ENCODE results near the gene LRFN2. TPM values are rescaled to one million over a fixed set of nuclear protein-coding genes. Genes with fewer than 3 reads are reported as not detected.

LRFN2 gene
- total RNA-seq, 2 experiments from 2014 or later: not detected

DNA sequence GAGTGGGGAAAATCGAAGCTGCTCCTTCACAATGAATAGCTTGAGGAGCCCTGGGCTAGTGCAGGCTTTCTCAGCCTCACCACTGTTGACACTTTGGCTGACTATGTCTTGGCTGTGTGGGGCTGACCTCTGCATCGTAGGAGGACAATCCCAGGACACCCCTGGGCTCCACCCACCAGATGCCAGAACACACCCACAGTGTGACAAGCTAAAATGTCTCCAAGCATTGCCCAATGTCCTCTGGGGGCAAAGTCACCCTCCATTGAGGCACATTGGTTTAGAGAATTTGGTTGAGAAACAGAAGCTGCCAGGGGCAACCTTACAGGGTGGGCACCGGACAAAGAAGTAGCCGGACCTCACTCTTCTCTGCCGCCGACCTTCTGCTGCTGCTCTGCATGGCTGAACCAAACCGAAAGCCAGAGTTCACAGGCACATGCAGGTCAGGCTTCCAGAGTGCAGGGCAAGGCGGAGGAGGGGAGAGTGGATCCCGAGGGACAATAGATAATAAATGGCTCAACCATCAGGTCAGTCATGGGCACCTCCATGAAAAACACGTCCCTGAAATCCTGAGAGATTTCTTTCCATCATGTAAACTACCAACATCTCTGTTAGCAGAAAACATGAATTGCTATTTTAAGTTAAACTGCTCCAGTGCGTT, 189.0 kb downstream of the LRFN2 start:
- H3K27ac Mint-ChIP-seq: no peak overlapping the region
- peaks cover under 1% of the 10 kb centered on the region for H3K4me1 Mint-ChIP-seq (ENCODE audit: low read depth)
- Histone ChIP-seq H3K9me3 (ENCODE audit: control insufficient read depth in 1 of 2, insufficient read depth in 1 of 2, low read length in 2 of 2) (peaks cover 0 to 16% of the 10 kb centered on the region in 2 experiments), H3K36me3 (ENCODE audit: insufficient read depth, low read length) (no peaks in the 10 kb centered on the region), H3K4me1 (ENCODE audit: insufficient read depth, low read length) (peaks cover 3% of the 10 kb centered on the region), H3K27ac (ENCODE audit: low read depth in 1 of 2, low read length in 2 of 2) (no peak overlapping the region), H3K27me3 (ENCODE audit: control insufficient read depth in 1 of 2, insufficient read depth in 2 of 2, low read length in 2 of 2) (no peaks in the 10 kb centered on the region), H3K4me3 (ENCODE audit: low read length) (no peak overlapping the region)
- ChIA-PET CTCF (no interaction called here), POLR2A (no interaction called here)
- no peak overlapping the region for H3K4me3 Mint-ChIP-seq
- H3K36me3 Mint-ChIP-seq (ENCODE audit: low read depth): no peaks in the 10 kb centered on the region
- ATAC-seq (ENCODE audit: poor library complexity) (no peak), DNase-seq (no peak)
- intact Hi-C loops (cut with DNase I, micrococcal nuclease): no loop called here
- H3K9me3 Mint-ChIP-seq: no peaks in the 10 kb centered on the region
- no peaks in the 10 kb centered on the region for H3K27me3 Mint-ChIP-seq
- TF ChIP-seq, protein P1, sequence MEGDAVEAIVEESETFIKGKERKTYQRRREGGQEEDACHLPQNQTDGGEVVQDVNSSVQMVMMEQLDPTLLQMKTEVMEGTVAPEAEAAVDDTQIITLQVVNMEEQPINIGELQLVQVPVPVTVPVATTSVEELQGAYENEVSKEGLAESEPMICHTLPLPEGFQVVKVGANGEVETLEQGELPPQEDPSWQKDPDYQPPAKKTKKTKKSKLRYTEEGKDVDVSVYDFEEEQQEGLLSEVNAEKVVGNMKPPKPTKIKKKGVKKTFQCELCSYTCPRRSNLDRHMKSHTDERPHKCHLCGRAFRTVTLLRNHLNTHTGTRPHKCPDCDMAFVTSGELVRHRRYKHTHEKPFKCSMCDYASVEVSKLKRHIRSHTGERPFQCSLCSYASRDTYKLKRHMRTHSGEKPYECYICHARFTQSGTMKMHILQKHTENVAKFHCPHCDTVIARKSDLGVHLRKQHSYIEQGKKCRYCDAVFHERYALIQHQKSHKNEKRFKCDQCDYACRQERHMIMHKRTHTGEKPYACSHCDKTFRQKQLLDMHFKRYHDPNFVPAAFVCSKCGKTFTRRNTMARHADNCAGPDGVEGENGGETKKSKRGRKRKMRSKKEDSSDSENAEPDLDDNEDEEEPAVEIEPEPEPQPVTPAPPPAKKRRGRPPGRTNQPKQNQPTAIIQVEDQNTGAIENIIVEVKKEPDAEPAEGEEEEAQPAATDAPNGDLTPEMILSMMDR (IDR thresholded peaks at IDR 0.05): no peak

DNA sequence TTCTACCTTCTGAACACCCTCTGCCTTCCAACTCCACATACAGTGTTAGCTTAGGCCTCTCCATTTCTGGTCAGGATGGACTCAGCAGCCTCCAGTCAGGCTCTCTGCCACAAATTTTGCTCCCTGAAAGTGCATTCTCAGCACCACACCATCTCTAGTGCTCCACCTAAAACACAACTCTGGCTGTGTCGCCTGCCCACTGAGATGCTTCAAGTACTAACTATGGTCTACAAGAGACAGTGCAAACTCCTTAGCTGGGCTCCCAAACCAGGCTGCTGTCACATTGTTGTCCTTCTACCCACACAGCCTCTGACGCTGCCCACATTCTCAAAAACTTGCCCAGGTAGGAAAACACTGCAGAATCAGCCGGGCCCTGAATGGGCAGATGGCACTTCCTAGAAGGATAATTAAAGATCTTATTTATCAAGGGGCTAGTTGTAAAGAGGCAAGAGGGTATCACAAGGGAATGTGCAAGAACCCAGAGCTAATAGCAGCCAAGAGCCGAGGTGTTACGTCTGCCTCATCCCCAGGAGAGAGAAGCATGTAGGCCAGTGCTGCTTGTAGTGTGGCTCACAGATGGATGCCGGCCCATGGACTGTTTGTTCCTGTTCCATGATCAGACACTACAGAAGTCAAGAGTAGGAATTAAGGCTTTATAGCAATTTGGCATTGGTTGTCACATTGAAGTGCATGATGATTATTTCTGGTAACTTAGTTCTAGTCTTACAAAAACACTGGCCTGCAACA, 189.7 kb downstream of the LRFN2 start:
- Mint-ChIP-seq H3K36me3 (ENCODE audit: low read depth) (no peaks in the 10 kb centered on the region), H3K4me1 (ENCODE audit: low read depth) (peaks cover 4% of the 10 kb centered on the region), H3K27me3 (no peaks in the 10 kb centered on the region), H3K4me3 (no peak overlapping the region), H3K27ac (no peak overlapping the region), H3K9me3 (no peaks in the 10 kb centered on the region)
- POLR2A ChIA-PET: no interaction called here
- DNase-seq: no peak
- Histone ChIP-seq H3K4me3 (ENCODE audit: low read length) (no peak overlapping the region), H3K27me3 (ENCODE audit: control insufficient read depth in 1 of 2, insufficient read depth in 2 of 2, low read length in 2 of 2) (no peaks in the 10 kb centered on the region), H3K9me3 (ENCODE audit: control insufficient read depth in 1 of 2, insufficient read depth in 1 of 2, low read length in 2 of 2) (peaks cover 0 to 19% of the 10 kb centered on the region in 2 experiments), H3K36me3 (ENCODE audit: insufficient read depth, low read length) (no peaks in the 10 kb centered on the region), H3K27ac (ENCODE audit: low read depth in 1 of 2, low read length in 2 of 2) (no peak overlapping the region), H3K4me1 (ENCODE audit: insufficient read depth, low read length) (peaks cover 5% of the 10 kb centered on the region)
- TF ChIP-seq, protein P1 (IDR thresholded peaks at IDR 0.05): no peak
- CTCF ChIA-PET: no interaction called here
- intact Hi-C loops (cut with DNase I, micrococcal nuclease): no loop called here
- ATAC-seq (ENCODE audit: poor library complexity): no peak

DNA sequence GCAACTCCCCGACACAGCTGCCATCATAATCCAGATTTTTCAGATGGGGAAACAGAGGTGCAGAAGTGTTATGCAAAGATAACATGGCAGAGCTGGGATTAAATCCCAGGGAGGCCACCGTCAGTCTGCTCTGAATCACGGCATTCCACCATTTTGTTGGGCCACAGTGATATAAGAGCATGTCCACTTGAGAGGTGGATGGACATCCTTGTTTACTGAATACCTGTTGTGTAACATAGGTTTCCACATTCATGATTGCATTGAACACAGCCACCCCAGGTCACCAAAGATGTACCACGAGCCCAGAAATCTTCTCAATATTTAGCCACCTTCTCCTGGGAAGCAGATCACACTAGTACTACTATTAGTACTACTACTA, 191.5 kb downstream of the LRFN2 start:
- Histone ChIP-seq H3K27me3 (ENCODE audit: control insufficient read depth in 1 of 2, insufficient read depth in 2 of 2, low read length in 2 of 2) (no peaks in the 10 kb centered on the region), H3K9me3 (ENCODE audit: control insufficient read depth in 1 of 2, insufficient read depth in 1 of 2, low read length in 2 of 2) (peaks cover 0 to 16% of the 10 kb centered on the region in 2 experiments), H3K4me1 (ENCODE audit: insufficient read depth, low read length) (peaks cover 22% of the 10 kb centered on the region), H3K36me3 (ENCODE audit: insufficient read depth, low read length) (no peaks in the 10 kb centered on the region), H3K4me3 (ENCODE audit: low read length) (no peak overlapping the region), H3K27ac (ENCODE audit: low read depth in 1 of 2, low read length in 2 of 2) (no peak overlapping the region)
- Mint-ChIP-seq H3K4me3 (no peak overlapping the region), H3K9me3 (no peaks in the 10 kb centered on the region), H3K27me3 (no peaks in the 10 kb centered on the region), H3K27ac (no peak overlapping the region), H3K4me1 (ENCODE audit: low read depth) (peaks cover 14% of the 10 kb centered on the region), H3K36me3 (ENCODE audit: low read depth) (no peaks in the 10 kb centered on the region)
- TF ChIP-seq, protein P1 (IDR thresholded peaks at IDR 0.05): no peak
- DNase-seq (no peak), ATAC-seq (ENCODE audit: poor library complexity) (no peak)
- CTCF ChIA-PET: no interaction called here
- intact Hi-C loops (cut with DNase I, micrococcal nuclease): no loop called here
- POLR2A ChIA-PET: no interaction called here
